Measurements from ENCODE around the gene OSM.
A peak's percentile ranks its signal among the peaks of the same experiment; 100 is the strongest.
"Not testable (repeated sequence)": the region's sequence is repeated elsewhere in the genome, so short reads cannot be mapped to it uniquely, and the experiment has no call there.

OSM gene

DNA sequence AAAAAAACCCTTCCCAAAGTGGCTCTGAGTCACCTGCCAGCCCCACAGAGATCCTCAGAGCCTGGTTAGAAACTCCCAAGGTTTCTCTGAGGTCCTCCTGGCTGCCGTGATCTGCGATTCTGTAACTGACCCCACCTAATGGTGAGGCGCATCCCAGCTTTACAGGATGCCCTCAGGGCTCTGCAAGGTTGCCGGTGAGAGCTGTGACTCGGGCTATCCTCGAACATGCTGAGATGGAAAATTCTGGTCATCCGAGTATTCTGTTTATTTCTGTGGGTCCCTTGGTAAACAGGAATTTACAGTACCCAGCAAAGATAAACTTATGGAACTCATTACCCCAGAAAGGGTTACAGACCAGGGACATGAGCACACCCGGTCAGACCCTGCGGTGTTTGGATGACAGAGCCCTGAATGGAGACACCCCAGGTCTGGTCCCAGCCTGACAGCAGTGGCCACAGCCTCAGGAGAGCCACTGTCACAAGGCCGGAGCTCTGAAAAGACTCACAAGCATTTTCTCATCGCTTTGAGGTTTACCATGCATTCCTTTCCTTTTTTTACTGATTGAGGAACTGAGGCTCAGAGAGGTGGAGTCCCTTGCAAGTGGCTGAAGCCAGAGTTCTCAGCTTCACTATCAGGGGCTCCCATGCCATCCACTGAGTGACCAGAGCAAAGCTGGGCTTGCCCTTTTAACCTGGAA lies 42.3 kb downstream of the OSM start:
- DNase-seq = no peak

DNA sequence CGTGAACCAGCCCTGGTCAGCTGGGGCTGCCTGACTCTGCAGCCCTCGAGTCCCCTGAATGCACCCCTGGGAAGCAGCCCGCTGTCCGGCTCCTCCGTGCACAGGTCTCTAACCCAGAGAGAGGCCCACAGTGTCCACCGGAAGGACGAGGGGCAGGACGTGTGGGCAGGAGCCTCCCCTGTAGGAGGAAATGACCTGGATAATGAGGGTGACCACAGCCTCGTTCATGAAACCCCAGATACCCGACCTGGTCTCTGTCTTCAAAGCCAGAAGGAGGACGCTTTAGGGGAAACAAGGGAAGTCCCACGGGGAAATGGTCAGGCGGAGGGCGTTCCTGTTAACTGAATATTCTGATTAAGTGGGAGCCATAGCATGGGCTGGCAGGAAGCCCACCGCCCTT lies 43.3 kb downstream of the OSM start:
- DNase-seq = no peak

DNA sequence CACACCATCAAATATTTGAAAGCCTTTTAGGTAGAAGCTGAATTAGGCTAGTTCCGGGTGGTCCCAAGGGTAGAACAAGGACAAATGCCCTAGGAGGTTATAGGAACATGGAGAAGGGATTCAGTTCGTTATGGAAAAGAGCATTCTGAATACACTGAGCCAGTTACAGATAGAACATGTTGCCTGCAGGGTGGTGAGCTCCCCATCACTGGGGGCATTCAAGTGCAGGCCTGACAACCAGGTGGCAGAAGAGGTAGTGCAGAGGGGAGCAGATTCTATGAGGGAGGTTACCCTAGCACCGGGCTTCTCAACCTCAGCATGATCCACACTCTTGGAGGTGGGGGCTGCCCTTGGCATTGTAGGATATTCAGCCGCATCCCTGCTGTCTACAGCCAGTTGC lies 44.3 kb downstream of the OSM start:
- no peak for DNase-seq

DNA sequence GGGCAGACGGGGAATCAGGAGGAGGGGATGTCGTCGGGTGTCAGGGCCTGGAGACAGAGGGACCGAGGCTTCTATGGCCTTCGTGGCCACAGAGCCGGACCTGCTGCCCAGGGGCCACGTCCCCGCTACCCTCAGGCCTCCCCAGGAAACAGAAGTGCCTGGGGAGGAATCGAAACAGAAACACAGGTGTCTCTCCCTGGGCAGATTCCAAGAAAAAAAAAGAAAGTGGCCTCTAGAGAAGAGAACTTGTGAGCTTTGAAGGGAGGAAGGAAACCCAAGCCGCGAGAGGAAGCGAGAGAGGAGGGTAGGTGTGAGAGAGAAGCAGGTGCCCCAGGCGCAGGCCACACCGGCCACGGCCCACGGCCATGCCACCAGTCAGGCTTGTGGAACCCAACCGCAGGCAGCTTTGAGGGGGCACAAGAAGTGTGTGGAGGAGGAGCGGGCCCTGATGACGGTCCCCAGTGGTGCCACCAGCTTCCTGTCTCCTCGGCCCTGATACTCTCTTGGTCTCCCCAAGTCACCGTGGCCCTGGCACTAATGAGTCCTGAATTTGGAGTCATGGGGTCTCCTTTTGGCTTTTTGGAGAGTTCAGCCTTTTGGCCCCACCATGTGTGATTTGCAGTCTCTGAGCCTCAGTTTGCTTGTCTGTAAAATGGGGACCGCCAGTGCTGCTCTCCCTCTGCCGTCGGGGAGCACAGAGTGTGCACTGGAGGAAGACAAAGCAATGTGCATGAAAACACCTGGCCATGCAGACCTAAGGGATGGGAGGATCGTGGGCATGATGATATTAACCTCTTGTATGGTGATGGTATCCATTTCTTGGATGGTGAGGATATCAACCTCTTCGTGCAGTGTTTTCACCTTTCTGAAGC lies 45.3 kb downstream of the OSM start:
- no peak for DNase-seq

DNA sequence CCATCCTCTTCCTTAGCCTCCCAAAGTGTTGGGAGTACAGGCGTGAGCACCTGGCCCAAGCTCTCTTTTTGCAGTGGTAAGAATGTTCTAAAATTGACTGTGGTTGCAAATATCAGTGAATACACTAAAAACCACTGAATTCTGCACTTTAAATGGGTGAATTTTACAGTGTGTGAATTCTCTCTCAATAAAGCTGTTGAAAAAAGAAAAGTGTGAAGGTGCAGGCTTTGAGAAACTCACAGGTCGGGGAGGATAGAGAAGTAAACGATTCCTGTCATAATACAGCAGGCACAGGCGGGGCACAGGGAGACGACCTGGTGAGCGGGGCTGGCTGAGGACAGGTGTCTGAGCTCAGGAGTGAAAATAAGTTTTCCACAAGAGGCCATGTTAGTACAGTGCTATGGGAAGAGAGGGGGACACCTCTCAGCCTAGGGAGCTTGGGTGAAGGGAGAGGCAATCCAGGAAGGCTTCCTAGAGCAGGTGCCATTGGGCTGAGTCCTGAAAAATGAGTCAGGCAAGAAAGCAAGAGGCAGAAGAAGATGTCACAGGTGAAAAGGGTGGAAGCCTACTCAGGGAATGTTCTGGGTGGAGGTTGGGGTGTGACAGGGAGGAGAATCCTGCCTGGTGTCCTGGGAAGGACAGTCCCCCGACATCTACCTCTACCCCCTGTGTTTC lies 46.2 kb downstream of the OSM start:
- no peak for DNase-seq

DNA sequence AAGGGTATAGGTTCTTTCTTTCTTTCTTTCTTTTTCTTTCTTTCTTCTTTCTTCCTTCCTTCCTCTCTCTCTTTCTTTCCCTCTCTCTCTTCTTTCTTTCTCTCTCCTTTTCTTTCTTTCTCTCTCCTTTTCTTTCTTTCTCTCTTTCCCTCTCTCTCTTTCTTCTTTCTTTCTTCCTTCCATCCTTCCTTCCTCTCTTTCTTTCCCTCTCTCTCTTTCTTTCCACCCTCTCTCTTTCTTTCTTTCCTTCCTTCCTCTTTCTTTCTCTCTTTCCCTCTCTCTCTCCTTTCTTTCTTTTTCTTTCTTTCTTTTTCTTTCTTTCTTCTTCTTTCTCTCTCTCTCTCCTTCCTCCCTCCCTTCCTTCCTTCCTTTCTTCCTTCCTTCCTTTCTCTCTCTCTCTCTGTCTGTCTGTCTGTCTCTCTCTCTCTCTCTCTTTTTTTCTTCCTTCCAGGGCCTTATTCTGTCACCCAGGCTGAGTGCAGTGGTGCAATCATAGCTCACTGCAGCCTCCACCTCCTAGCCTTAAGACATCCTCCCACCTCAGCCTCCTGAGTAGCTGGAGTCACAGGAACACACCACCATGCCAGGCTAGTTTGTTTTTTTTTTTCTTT lies 46.9 kb downstream of the OSM start:
- DNase-seq = no peak

DNA sequence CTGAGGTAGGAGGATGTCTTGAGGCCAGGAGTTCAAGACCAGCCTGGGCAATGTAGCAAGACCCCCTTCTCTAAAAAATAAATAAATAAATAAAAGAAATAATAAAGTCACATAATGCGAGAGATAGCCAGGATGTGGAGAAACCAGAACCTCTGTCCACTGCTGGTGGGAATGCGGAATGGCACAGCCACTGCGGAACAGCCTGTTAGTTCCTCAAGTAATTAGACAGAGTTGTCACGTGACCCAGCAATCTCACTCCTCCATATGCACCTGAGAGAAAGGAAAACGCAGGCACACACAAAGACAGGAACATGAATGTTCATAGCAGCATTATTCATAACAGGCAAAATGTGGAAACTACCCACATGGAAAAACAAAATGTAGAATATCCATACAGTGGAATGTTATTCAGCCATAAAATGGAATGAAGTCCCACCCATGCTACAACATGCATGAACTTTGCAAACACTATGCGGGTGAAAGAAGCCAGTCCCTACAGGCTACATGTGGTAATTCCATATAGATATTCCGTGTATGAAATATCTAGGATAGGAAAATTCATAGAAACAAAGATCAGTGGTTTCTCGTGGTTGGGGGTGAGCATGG lies 47.5 kb downstream of the OSM start:
- no peak for DNase-seq

DNA sequence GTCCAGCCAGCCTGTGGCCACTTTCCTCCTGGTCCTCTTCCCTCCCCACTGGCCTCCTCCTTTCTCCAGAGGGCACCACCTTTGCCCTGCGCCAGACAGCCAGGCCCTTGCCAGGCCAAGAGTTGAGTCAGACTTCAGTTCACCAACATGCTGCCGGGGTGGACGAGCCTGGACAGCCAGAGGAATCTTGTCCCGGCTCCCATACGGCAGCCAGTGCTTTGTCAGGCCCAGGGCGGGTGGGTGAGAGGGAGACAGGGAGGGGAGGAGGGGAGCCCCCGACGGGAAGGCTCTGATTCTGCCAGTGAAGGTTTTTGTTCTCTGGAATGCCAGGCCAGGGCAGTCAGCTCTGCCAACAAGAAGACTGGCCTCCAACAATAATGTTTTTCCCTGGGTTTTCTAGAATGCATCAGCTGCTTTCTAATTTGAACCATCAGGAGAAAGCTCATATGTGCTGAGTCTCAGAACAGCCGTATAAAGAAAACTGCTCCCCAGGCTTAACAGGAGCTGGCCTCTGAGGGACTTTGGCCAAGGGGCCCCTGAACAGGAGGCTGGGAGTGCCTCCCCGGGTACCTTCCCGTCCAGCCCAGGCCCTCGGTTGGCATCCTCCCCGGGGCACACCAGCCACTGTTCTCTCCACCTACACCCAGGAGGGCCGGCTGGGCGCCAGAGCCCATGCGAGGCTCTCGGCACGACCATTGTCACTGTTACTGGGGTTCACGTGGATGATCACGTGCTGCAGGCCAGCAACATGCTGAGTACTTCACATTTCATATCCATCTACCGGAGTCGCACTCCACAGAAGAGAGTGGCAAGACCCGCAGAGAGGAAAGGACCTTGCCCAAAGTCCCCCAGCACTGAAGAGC lies 48.7 kb downstream of the OSM start:
- no peak for DNase-seq

DNA sequence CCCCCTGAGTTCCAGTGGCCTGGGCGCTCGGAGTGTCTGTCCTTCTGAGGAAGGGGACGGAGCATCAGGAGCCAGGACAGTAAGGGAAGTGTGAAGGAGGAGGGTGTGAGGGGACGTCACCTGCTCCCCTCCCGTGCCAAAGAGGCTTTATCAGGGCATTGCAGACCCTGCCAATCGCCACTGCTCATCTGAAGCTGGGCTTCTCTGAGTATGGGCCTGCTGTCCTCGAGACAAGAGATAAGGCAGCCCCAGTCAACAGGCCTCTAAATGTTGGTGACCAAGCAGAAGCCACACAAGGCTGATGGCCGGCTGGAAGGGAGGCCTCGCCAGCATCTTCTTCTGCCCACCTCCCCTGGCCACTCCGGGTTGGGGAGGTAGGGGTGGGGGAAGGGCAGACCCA lies 49.9 kb downstream of the OSM start:
- DNase-seq = no peak

DNA sequence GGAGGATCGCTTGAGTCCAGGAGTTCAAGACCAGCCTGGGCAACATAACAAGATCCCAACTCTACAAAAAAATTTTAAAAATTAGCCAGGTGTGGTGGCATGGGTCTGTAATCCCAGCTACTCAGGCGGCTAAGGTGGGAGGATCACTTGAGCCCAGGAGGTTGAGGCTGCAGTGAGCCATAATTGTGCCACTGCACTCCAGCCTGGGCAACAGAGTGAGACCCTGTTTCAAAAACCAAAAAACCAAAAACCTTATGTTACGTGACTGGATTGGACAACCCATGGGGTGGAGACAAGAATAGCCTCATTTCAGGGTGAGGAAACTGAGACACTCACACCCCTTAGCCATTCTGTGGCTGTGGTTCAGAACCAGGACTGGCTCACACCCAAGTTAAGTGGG lies 50.4 kb downstream of the OSM start:
- not testable (repeated sequence) for DNase-seq

DNA sequence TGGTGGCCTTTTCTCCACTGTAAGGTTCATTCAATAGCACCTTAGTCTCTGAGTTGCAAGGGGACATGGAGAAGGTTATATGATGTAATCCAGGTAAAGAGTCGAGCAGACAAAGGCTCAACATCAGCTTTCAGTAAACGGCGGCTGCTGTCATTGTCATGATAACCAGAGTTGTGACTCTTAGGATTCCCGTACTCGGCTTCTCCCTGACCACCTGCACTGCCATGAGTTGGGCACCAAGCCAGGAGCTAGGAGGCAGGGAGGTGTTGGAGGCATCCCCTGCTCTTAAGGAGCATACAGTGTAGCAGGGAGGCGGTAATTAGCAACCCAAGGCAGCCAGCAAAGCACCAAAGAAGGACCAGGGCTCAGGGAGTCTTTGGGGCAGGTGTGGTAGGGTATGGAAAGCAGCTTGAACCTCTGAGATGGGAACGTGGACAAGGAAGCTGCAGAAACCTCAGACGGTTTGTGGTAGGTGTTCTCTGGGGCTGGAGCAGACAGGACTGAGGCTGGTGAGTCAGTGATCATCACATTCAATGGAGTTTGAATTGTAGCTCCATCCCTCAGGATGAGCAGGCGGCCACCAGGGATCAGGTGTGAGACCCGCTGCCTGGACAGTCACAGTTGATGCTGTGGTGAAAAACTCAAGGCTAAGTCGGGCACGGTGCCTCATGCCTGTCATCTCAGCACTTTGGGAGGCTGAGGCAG lies 51.8 kb downstream of the OSM start:
- DNase-seq = no peak

DNA sequence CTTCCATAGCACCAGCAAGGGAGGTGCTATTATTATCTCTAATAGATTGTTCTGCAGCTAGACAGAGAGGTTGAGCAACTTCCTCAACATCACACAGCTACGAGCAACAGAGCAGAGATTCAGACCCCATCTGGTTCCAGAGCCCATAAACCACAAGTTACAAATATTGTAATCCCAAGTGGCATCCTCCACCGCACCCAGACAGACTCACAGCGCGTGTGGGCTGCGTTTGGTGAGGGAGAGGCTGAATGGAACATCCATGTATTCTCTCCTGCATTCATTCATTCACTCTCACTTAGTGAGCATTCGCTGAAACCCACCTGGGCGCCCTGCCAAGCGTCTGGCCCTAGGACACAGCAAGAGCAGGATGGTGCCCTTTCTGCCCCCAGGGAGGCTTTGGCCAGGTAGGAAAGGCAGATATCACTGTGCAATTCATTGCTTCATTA lies 53.6 kb downstream of the OSM start:
- DNase-seq = peak; percentile 71
